HCT116 (cell line): ENCODE results near the gene COG6. TPM values are rescaled to one million over a fixed set of nuclear protein-coding genes. Genes with fewer than 3 reads are reported as not detected.

Experiments used
- ATAC-seq: fragments of 200-7000 bp; cut with Tn5 transposase; 2 replicates; pipeline ENCODE4 v1.9.1; 2020; ENCODE audit warnings: mild to moderate bottlenecking, moderate library complexity
- BruUV-seq: library from RNA; stranded (reverse); fragments of 400-500 nt; replicated peaks from 2 replicates; lab custom pipeline; 2021; lab: Mats Ljungman, UMichigan
- CTCF ChIA-PET: fragments of 300-600 bp; sonication (Branson Sonifier 250); formaldehyde crosslinking; loops from one replicate; lab custom pipeline; 2021; ENCODE audit warnings: antibody characterized with exemption; lab: Charles Lee
- POLR2A ChIA-PET: fragments of 300-600, 350-600 bp; sonication (Branson Sonifier 250); formaldehyde crosslinking; loops from one replicate; lab custom pipeline; 2021; ENCODE audit warnings: antibody characterized with exemption; lab: Charles Lee
- RAD21 ChIA-PET, 2 experiments: fragments of 300-600 bp; sonication (Branson Sonifier 250); formaldehyde crosslinking; loops; one replicate each; lab custom pipeline; 2023; ENCODE audit warnings: low total read pairs in 2 of 2; ENCODE audit not compliant: uncharacterized antibody in 2 of 2, unreplicated experiment in 2 of 2, low non-redundant PET in 1 of 2; lab: Charles Lee
- DNase-seq: peaks from one replicate; pipeline ENCODE4 v3.0.0-alpha.2; 2010; ENCODE audit warnings: low read depth, low spot score
- H2AFZ ChIP-seq: fragments of 200-600 bp; shearing (Covaris generic), sonication (generic); 2 replicates; pipeline ENCODE4 v1.6.1; 2017; ENCODE audit warnings: low read depth, mixed run types, mixed read lengths, antibody characterized with exemption, low read length; ENCODE audit not compliant: poor library complexity, severe bottlenecking
- H3K27ac ChIP-seq: 2 replicates; pipeline ENCODE4 v1.5.1; 2012; ENCODE audit warnings: low read depth, low read length
- H3K27me3 ChIP-seq: fragments of 200-600 bp; sonication (generic); 2 replicates; pipeline ENCODE4 v1.6.1; 2016; ENCODE audit warnings: mixed run types, low read length, mixed read lengths; ENCODE audit not compliant: insufficient read depth
- H3K36me3 ChIP-seq, 2 experiments: fragments of 200-500 bp in 1 of 2; fragments of 200-600 bp in 1 of 2; sonication (Bioruptor generic) in 1 of 2; sonication (generic) in 1 of 2; 2 replicates each; pipeline versions ENCODE4 v1.5.1 to v1.6.1; 2014 to 2016; ENCODE audit warnings: low read length in 2 of 2, inconsistent platforms in 1 of 2, mixed read lengths in 1 of 2, mixed run types in 1 of 2; ENCODE audit not compliant: insufficient read depth in 2 of 2, control insufficient read depth in 1 of 2
- H3K4me1 ChIP-seq, 2 experiments: fragments of 200-600 bp in 1 of 2; sonication (generic) in 1 of 2; 2 replicates each; pipeline versions ENCODE4 v1.5.1 to v1.6.1; 2012 to 2017; ENCODE audit warnings: low read length in 2 of 2, inconsistent platforms in 1 of 2, mild to moderate bottlenecking in 1 of 2, mixed read lengths in 1 of 2, mixed run types in 1 of 2, moderate library complexity in 1 of 2; ENCODE audit not compliant: insufficient read depth in 2 of 2, control insufficient read depth in 1 of 2
- H3K4me2 ChIP-seq: fragments of 200-600 bp; sonication (generic); 2 replicates; pipeline ENCODE4 v1.6.1; 2017; ENCODE audit warnings: mixed run types, low read length, mixed read lengths
- H3K4me3 ChIP-seq, 2 experiments: fragments of 200-600 bp in 1 of 2; sonication (generic) in 1 of 2; replicated peaks in 1 of 2; 2 replicates each; pipeline ENCODE4 v1.5.1; 2011 to 2016; ENCODE audit warnings: low read length in 2 of 2, control low read depth in 1 of 2, low read depth in 1 of 2, mild to moderate bottlenecking in 1 of 2, mixed read lengths in 1 of 2, mixed run types in 1 of 2
- H3K79me2 ChIP-seq: fragments of 200-600 bp; sonication (generic); 2 replicates; pipeline ENCODE4 v1.6.1; 2017; ENCODE audit warnings: mild to moderate bottlenecking, mixed run types, low read length, moderate library complexity, mixed read lengths; ENCODE audit not compliant: insufficient read depth
- H3K9ac ChIP-seq: fragments of 200-600 bp; sonication (generic); 2 replicates; pipeline ENCODE4 v1.6.1; 2016; ENCODE audit warnings: low read length, mixed read lengths
- H3K9me2 ChIP-seq: fragments of 200-600 bp; sonication (generic), shearing (Covaris generic); 2 replicates; pipeline ENCODE4 v1.6.1; 2017; ENCODE audit warnings: mixed run types, mild to moderate bottlenecking, moderate library complexity; ENCODE audit not compliant: insufficient read depth
- H3K9me3 ChIP-seq, 2 experiments: fragments of 200-500 bp in 1 of 2; fragments of 200-600 bp in 1 of 2; sonication (Bioruptor generic) in 1 of 2; sonication (generic) in 1 of 2; 2 replicates each; pipeline ENCODE4 v1.6.1; 2014 to 2017; ENCODE audit warnings: low read length in 2 of 2, mixed read lengths in 2 of 2, inconsistent platforms in 1 of 2, low read depth in 1 of 2, mild to moderate bottlenecking in 1 of 2, mixed run types in 1 of 2, moderate library complexity in 1 of 2; ENCODE audit not compliant: control insufficient read depth in 1 of 2, insufficient read depth in 1 of 2
- H4K20me1 ChIP-seq: fragments of 200-600 bp; sonication (generic), shearing (Covaris generic); 2 replicates; pipeline ENCODE4 v1.6.1; 2017; ENCODE audit warnings: mixed run types, mild to moderate bottlenecking, moderate library complexity; ENCODE audit not compliant: insufficient read depth
- CBX3 ChIP-seq: IDR thresholded peaks from 2 replicates; pipeline ENCODE4 v1.6.1; 2012; ENCODE audit warnings: low read depth
- EGR1 ChIP-seq: IDR thresholded peaks from 2 replicates; pipeline ENCODE4 v1.6.1; 2012; ENCODE audit warnings: low read depth
- FOSL1 ChIP-seq: IDR thresholded peaks from 2 replicates; pipeline ENCODE4 v1.6.1; 2012; ENCODE audit warnings: low read depth
- POLR2AphosphoS5 ChIP-seq: IDR thresholded peaks from 2 replicates; pipeline ENCODE4 v1.6.1; 2011; ENCODE audit warnings: mild to moderate bottlenecking, low read depth, low read length, moderate library complexity
- TCF7L2 ChIP-seq: IDR thresholded peaks from 2 replicates; pipeline ENCODE4 v1.7.0; 2011; ENCODE audit warnings: borderline replicate concordance, inconsistent platforms; ENCODE audit not compliant: insufficient read depth, insufficient read length; ENCODE audit errors: extremely low read depth
- ZFX ChIP-seq: fragments of 450-650 bp; IDR thresholded peaks from 2 replicates; pipeline ENCODE4 v1.6.1; 2017
- intact Hi-C: fragments of 100-400 bp; cut with micrococcal nuclease; formaldehyde crosslinking; loops from 2 replicates; pipeline ENCODE4 v1.10.0; 2022
- microRNA-seq: library from miRNA; unstranded; fragments of <30 nt; microRNA quantifications from one replicate; pipeline ENCODE4, GENCODE V29; 2016; ENCODE audit warnings: borderline number of aligned reads
- total RNA-seq: library from RNA; stranded (reverse); gene quantifications from one replicate; pipeline ENCODE4 v1.2.1, GENCODE V29; 2021; ENCODE audit not compliant: unreplicated experiment
- TF ChIP-seq, protein P1 (sequence below), 3 experiments: fragments of 200-600 bp in 1 of 3; sonication (generic) in 1 of 3; IDR thresholded peaks in 2 of 3; conservative IDR thresholded peaks in 1 of 3; 2 replicates each; pipeline ENCODE4 v1.5.1; 2012 to 2017; ENCODE audit warnings: low read depth in 2 of 3, low read length in 2 of 3, antibody characterized with exemption in 1 of 3, borderline replicate concordance in 1 of 3, control low read depth in 1 of 3, mild to moderate bottlenecking in 1 of 3, mixed read lengths in 1 of 3, mixed run types in 1 of 3, moderate library complexity in 1 of 3; ENCODE audit not compliant: insufficient read depth in 1 of 3
- TF ChIP-seq, protein P2 (sequence below): IDR thresholded peaks from 2 replicates; pipeline ENCODE4 v1.6.1; 2012; ENCODE audit warnings: low read depth
- TF ChIP-seq, protein P3 (sequence below): IDR thresholded peaks from 2 replicates; pipeline ENCODE4 v1.6.1; 2012

COG6 gene
- total RNA-seq, 1 experiment from 2014 or later = 33.6 TPM

DNA sequence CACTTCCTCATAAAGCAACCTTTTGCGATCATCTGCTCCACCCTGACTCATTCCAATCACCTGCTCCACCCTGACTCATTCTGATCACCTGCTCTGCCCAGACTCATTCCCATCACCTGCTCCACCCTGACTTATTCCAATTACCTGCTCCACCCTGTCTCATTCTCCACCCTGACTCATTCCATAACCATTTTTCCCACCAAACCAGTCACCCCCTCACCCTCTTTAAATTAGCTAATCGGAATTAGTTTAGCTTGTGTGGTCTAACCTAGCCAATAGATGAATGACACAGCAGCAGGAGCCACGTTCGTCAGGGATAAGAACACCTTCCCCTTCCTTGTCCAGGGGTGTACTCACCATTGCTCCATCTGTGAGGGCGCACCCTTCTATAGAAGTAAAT, 134.0 kb downstream of the COG6 start:
- Histone ChIP-seq H3K79me2 (no peaks in the 10 kb centered on the region), H3K9ac (no peak overlapping the region), H3K9me2 (no peaks in the 10 kb centered on the region; the same call in 1 of the 2 replicates), H3K9me3 (peaks cover 0 to 7% of the 10 kb centered on the region in 2 experiments; a peak in 1 of 4 replicates), H3K27ac (no peak overlapping the region), H3K4me1 (peaks cover 0 to 4% of the 10 kb centered on the region in 2 experiments; a peak in 1 of 4 replicates)
- ChIA-PET CTCF (no interaction called here), RAD21 (no interaction called here)
- BruUV-seq = no TSS peak
- no peak for DNase-seq
- TF ChIP-seq FOSL1 (peak; percentile 31; the same call in 1 of the 2 replicates), ZFX (no peak), EGR1 (no peak), POLR2AphosphoS5 (no peak), CBX3 (0 out of 2 replicates have a peak, but pooled peaks have one; percentile 25), TCF7L2 (no peak)
- TF ChIP-seq, protein P1, sequence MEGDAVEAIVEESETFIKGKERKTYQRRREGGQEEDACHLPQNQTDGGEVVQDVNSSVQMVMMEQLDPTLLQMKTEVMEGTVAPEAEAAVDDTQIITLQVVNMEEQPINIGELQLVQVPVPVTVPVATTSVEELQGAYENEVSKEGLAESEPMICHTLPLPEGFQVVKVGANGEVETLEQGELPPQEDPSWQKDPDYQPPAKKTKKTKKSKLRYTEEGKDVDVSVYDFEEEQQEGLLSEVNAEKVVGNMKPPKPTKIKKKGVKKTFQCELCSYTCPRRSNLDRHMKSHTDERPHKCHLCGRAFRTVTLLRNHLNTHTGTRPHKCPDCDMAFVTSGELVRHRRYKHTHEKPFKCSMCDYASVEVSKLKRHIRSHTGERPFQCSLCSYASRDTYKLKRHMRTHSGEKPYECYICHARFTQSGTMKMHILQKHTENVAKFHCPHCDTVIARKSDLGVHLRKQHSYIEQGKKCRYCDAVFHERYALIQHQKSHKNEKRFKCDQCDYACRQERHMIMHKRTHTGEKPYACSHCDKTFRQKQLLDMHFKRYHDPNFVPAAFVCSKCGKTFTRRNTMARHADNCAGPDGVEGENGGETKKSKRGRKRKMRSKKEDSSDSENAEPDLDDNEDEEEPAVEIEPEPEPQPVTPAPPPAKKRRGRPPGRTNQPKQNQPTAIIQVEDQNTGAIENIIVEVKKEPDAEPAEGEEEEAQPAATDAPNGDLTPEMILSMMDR (IDR thresholded peaks at IDR 0.05 in 2 of 3, conservative IDR thresholded peaks at IDR 0.05 in 1 of 3; ENCODE audit: borderline replicate concordance in 1 of 3, insufficient read depth in 1 of 3, low read depth in 2 of 3, low read length in 2 of 3) = no peak
- TF ChIP-seq, protein P2, sequence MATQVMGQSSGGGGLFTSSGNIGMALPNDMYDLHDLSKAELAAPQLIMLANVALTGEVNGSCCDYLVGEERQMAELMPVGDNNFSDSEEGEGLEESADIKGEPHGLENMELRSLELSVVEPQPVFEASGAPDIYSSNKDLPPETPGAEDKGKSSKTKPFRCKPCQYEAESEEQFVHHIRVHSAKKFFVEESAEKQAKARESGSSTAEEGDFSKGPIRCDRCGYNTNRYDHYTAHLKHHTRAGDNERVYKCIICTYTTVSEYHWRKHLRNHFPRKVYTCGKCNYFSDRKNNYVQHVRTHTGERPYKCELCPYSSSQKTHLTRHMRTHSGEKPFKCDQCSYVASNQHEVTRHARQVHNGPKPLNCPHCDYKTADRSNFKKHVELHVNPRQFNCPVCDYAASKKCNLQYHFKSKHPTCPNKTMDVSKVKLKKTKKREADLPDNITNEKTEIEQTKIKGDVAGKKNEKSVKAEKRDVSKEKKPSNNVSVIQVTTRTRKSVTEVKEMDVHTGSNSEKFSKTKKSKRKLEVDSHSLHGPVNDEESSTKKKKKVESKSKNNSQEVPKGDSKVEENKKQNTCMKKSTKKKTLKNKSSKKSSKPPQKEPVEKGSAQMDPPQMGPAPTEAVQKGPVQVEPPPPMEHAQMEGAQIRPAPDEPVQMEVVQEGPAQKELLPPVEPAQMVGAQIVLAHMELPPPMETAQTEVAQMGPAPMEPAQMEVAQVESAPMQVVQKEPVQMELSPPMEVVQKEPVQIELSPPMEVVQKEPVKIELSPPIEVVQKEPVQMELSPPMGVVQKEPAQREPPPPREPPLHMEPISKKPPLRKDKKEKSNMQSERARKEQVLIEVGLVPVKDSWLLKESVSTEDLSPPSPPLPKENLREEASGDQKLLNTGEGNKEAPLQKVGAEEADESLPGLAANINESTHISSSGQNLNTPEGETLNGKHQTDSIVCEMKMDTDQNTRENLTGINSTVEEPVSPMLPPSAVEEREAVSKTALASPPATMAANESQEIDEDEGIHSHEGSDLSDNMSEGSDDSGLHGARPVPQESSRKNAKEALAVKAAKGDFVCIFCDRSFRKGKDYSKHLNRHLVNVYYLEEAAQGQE = no peak
- TF ChIP-seq, protein P3, sequence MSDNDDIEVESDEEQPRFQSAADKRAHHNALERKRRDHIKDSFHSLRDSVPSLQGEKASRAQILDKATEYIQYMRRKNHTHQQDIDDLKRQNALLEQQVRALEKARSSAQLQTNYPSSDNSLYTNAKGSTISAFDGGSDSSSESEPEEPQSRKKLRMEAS = no peak
- TF ChIP-seq, all 23 proteins: peak for 2
- POLR2A ChIA-PET = no interaction called here
- no peak overlapping the region for H3K4me2 ChIP-seq
- H3K4me3 ChIP-seq = no peak overlapping the region
- no peaks in the 10 kb centered on the region for H4K20me1 ChIP-seq
- H2AFZ ChIP-seq = no peak overlapping the region
- intact Hi-C loops = no loop called here
- ATAC-seq = no peak
- no peaks in the 10 kb centered on the region for H3K27me3 ChIP-seq
- H3K36me3 ChIP-seq = no peaks in the 10 kb centered on the region

Small RNA genes within 50 kb of the gene (microRNA-seq; reads per million reads assigned to microRNA genes)
- not detected for gene MIR4305

Other genes with a start within 250 kb of the COG6 start
- gene LHFPL6, start 52.5 kb upstream of the COG6 start, total RNA-seq = 0.22 TPM